Mesendoderm (in vitro differentiated cells): ENCODE measurements around the gene OR56A3.

Experiments used
- DNase-seq: peaks from one replicate; pipeline ENCODE4 v3.0.0; 2013
- H2AK5ac ChIP-seq: 2 replicates; pipeline ENCODE4 v1.6.1; 2013; ENCODE audit warnings: low read length, inconsistent platforms
- H2BK120ac ChIP-seq: 2 replicates; pipeline ENCODE4 v1.6.1; 2013; ENCODE audit warnings: low read depth, mild to moderate bottlenecking, low read length, moderate library complexity, mixed read lengths
- H2BK15ac ChIP-seq: replicated peaks from 2 replicates; pipeline ENCODE4 v1.6.1; 2013; ENCODE audit warnings: low read depth, mild to moderate bottlenecking, moderate library complexity
- H2BK5ac ChIP-seq: 2 replicates; pipeline ENCODE4 v1.6.1; 2013; ENCODE audit warnings: low read length, inconsistent platforms
- H3K18ac ChIP-seq: 2 replicates; pipeline ENCODE4 v1.6.1; 2013; ENCODE audit warnings: mild to moderate bottlenecking, low read length, mixed read lengths
- H3K23ac ChIP-seq: one replicate; pipeline ENCODE4 v1.6.1; 2013; ENCODE audit warnings: low read length
- H3K27ac ChIP-seq: 2 replicates; pipeline ENCODE4 v1.5.1; 2013; ENCODE audit warnings: low read depth, mild to moderate bottlenecking, inconsistent platforms, low read length, moderate library complexity
- H3K27me3 ChIP-seq: 2 replicates; pipeline ENCODE4 v1.6.1; 2013; ENCODE audit warnings: low read length, control low read depth, mild to moderate bottlenecking, inconsistent platforms; ENCODE audit not compliant: insufficient read depth, poor library complexity
- H3K36me3 ChIP-seq: 2 replicates; pipeline ENCODE4 v1.6.1; 2013; ENCODE audit warnings: low read length, inconsistent platforms; ENCODE audit not compliant: control insufficient read depth, insufficient read depth
- H3K4ac ChIP-seq: one replicate; pipeline ENCODE4 v1.6.1; 2013; ENCODE audit warnings: low read depth, mild to moderate bottlenecking, low read length, moderate library complexity
- H3K4me1 ChIP-seq: 2 replicates; pipeline ENCODE4 v1.6.1; 2013; ENCODE audit warnings: low read depth, low read length, inconsistent platforms; ENCODE audit not compliant: control insufficient read depth
- H3K4me2 ChIP-seq: 2 replicates; pipeline ENCODE4 v1.6.1; 2013; ENCODE audit warnings: low read length
- H3K4me3 ChIP-seq: 2 replicates; pipeline ENCODE4 v1.5.1; 2013; ENCODE audit warnings: mild to moderate bottlenecking, low read length
- H3K56ac ChIP-seq: one replicate; pipeline ENCODE4 v1.6.1; 2013; ENCODE audit warnings: low read length
- H3K79me1 ChIP-seq: 2 replicates; pipeline ENCODE4 v1.6.1; 2013; ENCODE audit warnings: low read length, inconsistent platforms
- H3K79me2 ChIP-seq: 2 replicates; pipeline ENCODE4 v1.6.1; 2013; ENCODE audit warnings: mild to moderate bottlenecking, low read length; ENCODE audit not compliant: control insufficient read depth, insufficient read depth
- H3K9ac ChIP-seq: 2 replicates; pipeline ENCODE4 v1.6.1; 2013; ENCODE audit warnings: low read length, inconsistent platforms
- H4K5ac ChIP-seq: one replicate; pipeline ENCODE4 v1.6.1; 2013; ENCODE audit warnings: low read length
- H4K8ac ChIP-seq: one replicate; pipeline ENCODE4 v1.6.1; 2013; ENCODE audit warnings: low read depth, mild to moderate bottlenecking, control low read depth, low read length, moderate library complexity
- WGBS: extraction: QIAGEN DNeasy Blood & Tissue Kit; methylation state at CpG from one replicate; pipeline ENCODE4 v1.1.7; 2013; ENCODE audit warnings: low lambda C conversion rate, missing lambda C conversion rate; ENCODE audit not compliant: insufficient coverage; ENCODE audit errors: extremely low coverage; 5-methylcytosine and 5-hydroxymethylcytosine counted together

Gene OR56A3

DNA sequence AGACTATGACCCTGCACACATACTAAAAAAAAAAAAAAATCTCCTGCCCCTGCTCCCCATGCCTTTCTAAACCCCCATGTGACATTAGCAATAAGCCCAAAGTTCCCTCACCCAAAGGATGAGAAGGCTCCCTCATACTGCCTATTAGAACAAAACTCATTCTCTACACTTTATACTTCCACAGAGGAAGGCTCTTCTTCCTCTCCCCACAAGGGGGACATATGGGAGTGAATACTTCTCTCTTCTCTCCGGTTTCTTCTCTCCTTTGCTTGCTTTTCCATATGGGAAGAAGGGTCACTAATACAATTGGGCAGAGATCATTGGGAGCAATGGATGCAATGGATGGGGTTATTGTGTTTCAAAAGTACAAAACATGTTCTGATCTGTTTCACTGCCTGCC is 41.4 kb downstream of the OR56A3 start:
- Histone ChIP-seq H4K5ac (no peak overlapping the region), H3K27me3 (no peaks in the 10 kb centered on the region)

DNA sequence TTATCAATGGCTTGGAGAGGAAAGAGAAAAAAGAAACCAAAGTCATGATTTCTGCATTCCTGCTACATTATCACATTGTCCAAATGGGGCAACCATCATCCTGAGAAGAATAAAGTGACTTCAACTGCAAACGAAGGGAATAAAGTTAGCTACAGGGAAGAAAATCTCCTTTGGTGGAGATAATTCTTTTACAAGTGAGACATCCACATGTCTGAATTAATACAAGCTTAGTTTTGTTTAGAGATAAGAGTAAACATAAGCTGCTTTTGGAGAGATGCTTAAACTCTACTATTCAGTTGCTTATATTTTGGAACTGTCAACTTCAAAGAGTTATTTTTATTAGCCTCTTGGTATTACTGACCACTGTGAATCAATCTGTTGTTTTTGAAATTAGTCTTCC is 44.8 kb downstream of the OR56A3 start, which contains the start of gene OR52L1:
Gene OR52L1, minus strand, starts transcription at position 101 of the 400 bp plus-strand sequence. Its CDS starts 55 bp downstream, at position 46.
- no peak within 1 kb of the TSS for H3K4me3 ChIP-seq
- WGBS: no CpG with 5 or more reads among the region's 1 CpG
- H3K79me1 ChIP-seq: no peaks in the 10 kb centered on the region

More for the DNA sequence above, 41.4 kb downstream of the OR56A3 start:
- peak; percentile 6 for DNase-seq
- no peak overlapping the region for H2AK5ac ChIP-seq
- no peaks in the 10 kb centered on the region for H3K79me2 ChIP-seq
- H2BK15ac ChIP-seq: no peak overlapping the region
- WGBS: no CpG with 5 or more reads among the region's 1 CpG
- no peak overlapping the region for H3K23ac ChIP-seq
- H3K27ac ChIP-seq: no peak overlapping the region
- no peak overlapping the region for H3K9ac ChIP-seq
- H3K4ac ChIP-seq: no peak overlapping the region
- H2BK5ac ChIP-seq: no peak overlapping the region
- no peaks in the 10 kb centered on the region for H3K36me3 ChIP-seq
- no peak overlapping the region for H4K8ac ChIP-seq
- H3K18ac ChIP-seq: no peak overlapping the region
- H3K4me1 ChIP-seq: no peaks in the 10 kb centered on the region
- H3K79me1 ChIP-seq: no peaks in the 10 kb centered on the region
- no peak overlapping the region for H3K4me2 ChIP-seq
- H2BK120ac ChIP-seq: no peak overlapping the region
- H3K56ac ChIP-seq: no peak overlapping the region
- no peak overlapping the region for H3K4me3 ChIP-seq

DNA sequence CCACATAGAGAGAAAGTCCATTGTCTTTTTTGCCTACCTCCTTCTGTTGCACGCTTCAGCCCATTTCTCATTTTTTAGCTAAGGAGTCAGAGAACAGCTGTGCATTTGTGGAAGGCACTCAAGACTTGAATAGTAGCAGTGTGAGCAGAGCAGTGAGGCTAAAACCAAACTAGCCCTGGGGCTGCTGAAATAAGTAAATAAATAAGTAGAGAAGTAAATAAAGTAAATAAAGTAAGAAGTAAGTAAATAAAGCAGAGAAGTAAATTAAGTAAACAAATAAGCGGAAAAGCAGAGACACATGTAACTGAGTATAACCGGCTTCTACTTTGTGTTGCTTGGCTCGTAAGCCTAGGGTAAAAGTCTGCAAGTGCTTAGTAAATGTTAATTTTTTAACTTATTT is 47.2 kb downstream of the OR56A3 start:
- H2BK15ac ChIP-seq: no peak overlapping the region
- H2BK5ac ChIP-seq: no peak overlapping the region
- DNase-seq: no peak
- H3K27ac ChIP-seq: no peak overlapping the region
- H3K4ac ChIP-seq: no peak overlapping the region
- no peak overlapping the region for H3K4me3 ChIP-seq
- WGBS: no CpG with 5 or more reads among the region's 4 CpGs
- H4K5ac ChIP-seq: no peak overlapping the region
- H3K18ac ChIP-seq: no peak overlapping the region
- no peaks in the 10 kb centered on the region for H3K4me1 ChIP-seq
- no peak overlapping the region for H3K56ac ChIP-seq
- no peaks in the 10 kb centered on the region for H3K27me3 ChIP-seq
- H3K36me3 ChIP-seq: no peaks in the 10 kb centered on the region
- H4K8ac ChIP-seq: no peak overlapping the region
- H3K4me2 ChIP-seq: no peak overlapping the region
- no peaks in the 10 kb centered on the region for H3K79me2 ChIP-seq
- H2AK5ac ChIP-seq: no peak overlapping the region
- H2BK120ac ChIP-seq: no peak overlapping the region
- no peaks in the 10 kb centered on the region for H3K79me1 ChIP-seq
- H3K9ac ChIP-seq: no peak overlapping the region
- H3K23ac ChIP-seq: no peak overlapping the region

More for the DNA sequence above, 44.8 kb downstream of the OR56A3 start, which contains the start of gene OR52L1:
- H2BK15ac ChIP-seq: no peak within 1 kb of the TSS
- H3K27ac ChIP-seq: no peak within 1 kb of the TSS
- no peaks in the 10 kb centered on the region for H3K79me2 ChIP-seq
- H3K23ac ChIP-seq: no peak within 1 kb of the TSS
- H2AK5ac ChIP-seq: no peak within 1 kb of the TSS
- H2BK5ac ChIP-seq: no peak within 1 kb of the TSS
- H3K4ac ChIP-seq: no peak within 1 kb of the TSS
- no peak within 1 kb of the TSS for H3K9ac ChIP-seq
- no peaks in the 10 kb centered on the region for H3K36me3 ChIP-seq
- H3K4me2 ChIP-seq: no peak within 1 kb of the TSS
- H3K56ac ChIP-seq: no peak within 1 kb of the TSS
- no peak for DNase-seq
- no peaks in the 10 kb centered on the region for H3K27me3 ChIP-seq
- H4K5ac ChIP-seq: no peak within 1 kb of the TSS
- no peak within 1 kb of the TSS for H4K8ac ChIP-seq
- no peaks in the 10 kb centered on the region for H3K4me1 ChIP-seq
- no peak within 1 kb of the TSS for H2BK120ac ChIP-seq
- H3K18ac ChIP-seq: no peak within 1 kb of the TSS

DNA sequence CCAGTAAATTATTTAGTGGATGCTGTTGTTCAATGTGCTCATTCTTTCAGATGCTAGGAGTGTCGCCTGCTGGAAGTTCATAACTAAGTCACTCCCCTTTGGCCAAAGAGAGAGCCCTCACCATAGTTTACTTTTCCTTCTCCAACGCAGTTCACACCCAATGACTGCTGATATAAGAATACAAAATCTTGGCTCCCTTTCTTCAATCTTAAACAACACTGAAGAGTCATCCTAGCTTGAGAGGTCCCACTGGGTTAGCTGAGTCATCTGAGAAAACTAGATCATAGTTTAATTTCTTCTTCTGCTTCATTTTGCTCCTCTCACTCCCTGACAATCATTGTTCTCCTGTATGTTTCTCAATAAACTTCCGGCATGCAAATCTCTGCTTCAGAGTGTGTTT is 50.1 kb downstream of the OR56A3 start:
- Histone ChIP-seq H2BK15ac (no peak overlapping the region), H3K27me3 (no peaks in the 10 kb centered on the region), H3K4me2 (no peak overlapping the region), H2AK5ac (no peak overlapping the region), H3K23ac (no peak overlapping the region), H3K18ac (no peak overlapping the region), H3K4me3 (no peak overlapping the region), H4K8ac (no peak overlapping the region), H3K9ac (no peak overlapping the region), H2BK120ac (no peak overlapping the region), H3K79me2 (no peaks in the 10 kb centered on the region), H3K27ac (no peak overlapping the region), H3K56ac (no peak overlapping the region), H2BK5ac (no peak overlapping the region), H3K4ac (no peak overlapping the region), H3K36me3 (no peaks in the 10 kb centered on the region), H3K4me1 (no peaks in the 10 kb centered on the region), H4K5ac (no peak overlapping the region), H3K79me1 (no peaks in the 10 kb centered on the region)
- no CpG with 5 or more reads among the region's 3 CpGs for WGBS
- DNase-seq: no peak

DNA sequence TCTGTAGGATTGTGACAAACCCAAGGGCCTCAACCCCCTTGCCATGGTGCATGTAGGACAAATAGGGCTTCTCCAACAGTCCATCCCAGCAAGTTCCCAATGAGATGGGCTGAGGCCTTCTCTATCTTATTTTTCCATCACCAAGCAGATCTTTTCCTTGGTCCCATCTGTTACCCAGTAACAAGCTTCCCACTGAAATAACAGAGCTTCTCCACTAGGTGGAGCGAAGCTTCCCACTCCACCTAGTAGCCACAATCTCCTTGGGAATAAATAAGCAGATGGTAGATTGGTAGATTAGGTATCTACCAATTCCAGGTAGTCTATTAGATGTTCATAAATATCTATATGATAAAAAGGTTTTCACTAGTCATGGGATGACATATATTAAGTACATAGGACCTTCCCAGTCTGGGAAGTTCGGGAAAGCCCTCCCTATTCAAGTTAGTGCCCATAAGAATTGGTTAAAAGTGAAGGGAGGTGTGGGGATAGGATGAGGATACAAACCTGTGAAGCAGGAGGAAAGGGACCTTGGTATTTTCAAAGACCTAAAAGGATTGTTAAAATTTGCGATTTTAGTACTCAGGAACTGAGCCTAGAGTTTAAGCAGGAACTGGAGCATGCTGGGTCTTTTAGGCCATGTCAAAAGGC is 50.7 kb downstream of the OR56A3 start:
- no peak overlapping the region for H4K8ac ChIP-seq
- H3K23ac ChIP-seq: no peak overlapping the region
- H3K4me2 ChIP-seq: no peak overlapping the region
- no peak overlapping the region for H2BK15ac ChIP-seq
- H4K5ac ChIP-seq: no peak overlapping the region
- no peak overlapping the region for H3K18ac ChIP-seq
- H2AK5ac ChIP-seq: no peak overlapping the region
- H3K4me1 ChIP-seq: no peaks in the 10 kb centered on the region
- WGBS: no CpG with 5 or more reads among the region's 3 CpGs
- no peaks in the 10 kb centered on the region for H3K79me1 ChIP-seq
- H2BK5ac ChIP-seq: no peak overlapping the region
- no peaks in the 10 kb centered on the region for H3K79me2 ChIP-seq
- no peak overlapping the region for H3K4me3 ChIP-seq
- H2BK120ac ChIP-seq: no peak overlapping the region
- DNase-seq: peak; percentile 65
- H3K27me3 ChIP-seq: no peaks in the 10 kb centered on the region
- H3K4ac ChIP-seq: no peak overlapping the region
- no peak overlapping the region for H3K9ac ChIP-seq
- no peak overlapping the region for H3K27ac ChIP-seq
- H3K36me3 ChIP-seq: no peaks in the 10 kb centered on the region
- no peak overlapping the region for H3K56ac ChIP-seq

DNA sequence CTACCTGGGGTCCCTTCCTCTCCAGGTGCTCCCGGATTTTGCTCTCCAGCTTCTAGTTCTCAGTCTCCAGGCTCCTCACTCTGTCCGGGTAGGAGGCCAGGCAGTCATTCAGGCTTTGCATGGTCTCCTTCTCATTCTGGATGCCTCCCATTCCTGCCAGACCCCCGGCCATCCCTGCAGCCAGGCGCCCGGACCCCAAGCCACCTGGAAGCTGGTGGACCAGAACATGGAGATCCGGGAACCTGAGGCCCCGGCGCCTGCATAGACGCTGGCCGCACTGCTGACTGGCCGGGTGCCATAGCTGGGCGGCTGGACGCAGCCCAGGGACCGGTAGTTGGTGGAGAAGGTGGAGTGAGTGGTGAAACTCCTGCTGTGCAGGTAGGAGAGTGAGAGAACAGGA is 52.7 kb downstream of the OR56A3 start:
- H3K18ac ChIP-seq: no peak overlapping the region
- no peak overlapping the region for H4K5ac ChIP-seq
- H2BK120ac ChIP-seq: no peak overlapping the region
- H3K9ac ChIP-seq: no peak overlapping the region
- no peak overlapping the region for H3K4me2 ChIP-seq
- no peaks in the 10 kb centered on the region for H3K4me1 ChIP-seq
- no peak overlapping the region for H3K27ac ChIP-seq
- DNase-seq: no peak
- H3K23ac ChIP-seq: no peak overlapping the region
- H3K79me2 ChIP-seq: no peaks in the 10 kb centered on the region
- H3K79me1 ChIP-seq: no peaks in the 10 kb centered on the region
- no peak overlapping the region for H4K8ac ChIP-seq
- H3K36me3 ChIP-seq: no peaks in the 10 kb centered on the region
- no peak overlapping the region for H2AK5ac ChIP-seq
- H3K27me3 ChIP-seq: no peaks in the 10 kb centered on the region
- H3K4ac ChIP-seq: no peak overlapping the region
- H2BK15ac ChIP-seq: no peak overlapping the region
- H2BK5ac ChIP-seq: no peak overlapping the region
- no peak overlapping the region for H3K56ac ChIP-seq
- no peak overlapping the region for H3K4me3 ChIP-seq
- WGBS: no CpG with 5 or more reads among the region's 14 CpGs
